Ovary (tissue), 3 donors: ENCODE measurements around the gene GPSM1.

Source experiments
- POLR2A ChIP-seq: fragments of 450-650 bp; IDR thresholded peaks from one replicate; pipeline ENCODE4 v1.6.1; 2017; ENCODE audit warnings: antibody characterized with exemption, mild to moderate bottlenecking, moderate library complexity
- TF ChIP-seq, protein P1 (sequence below), 3 donors: fragments of 450-650 bp in 2 of 3; fragments of 200-600 bp in 1 of 3; IDR thresholded peaks; one replicate each; pipeline versions ENCODE4 v1.5.1 to v1.8.0; 2016 to 2022; ENCODE audit warnings: antibody characterized with exemption in 3 of 3, mild to moderate bottlenecking in 1 of 3
- donor health status: DM: no; HTN: no; CAD: no.

DNA sequence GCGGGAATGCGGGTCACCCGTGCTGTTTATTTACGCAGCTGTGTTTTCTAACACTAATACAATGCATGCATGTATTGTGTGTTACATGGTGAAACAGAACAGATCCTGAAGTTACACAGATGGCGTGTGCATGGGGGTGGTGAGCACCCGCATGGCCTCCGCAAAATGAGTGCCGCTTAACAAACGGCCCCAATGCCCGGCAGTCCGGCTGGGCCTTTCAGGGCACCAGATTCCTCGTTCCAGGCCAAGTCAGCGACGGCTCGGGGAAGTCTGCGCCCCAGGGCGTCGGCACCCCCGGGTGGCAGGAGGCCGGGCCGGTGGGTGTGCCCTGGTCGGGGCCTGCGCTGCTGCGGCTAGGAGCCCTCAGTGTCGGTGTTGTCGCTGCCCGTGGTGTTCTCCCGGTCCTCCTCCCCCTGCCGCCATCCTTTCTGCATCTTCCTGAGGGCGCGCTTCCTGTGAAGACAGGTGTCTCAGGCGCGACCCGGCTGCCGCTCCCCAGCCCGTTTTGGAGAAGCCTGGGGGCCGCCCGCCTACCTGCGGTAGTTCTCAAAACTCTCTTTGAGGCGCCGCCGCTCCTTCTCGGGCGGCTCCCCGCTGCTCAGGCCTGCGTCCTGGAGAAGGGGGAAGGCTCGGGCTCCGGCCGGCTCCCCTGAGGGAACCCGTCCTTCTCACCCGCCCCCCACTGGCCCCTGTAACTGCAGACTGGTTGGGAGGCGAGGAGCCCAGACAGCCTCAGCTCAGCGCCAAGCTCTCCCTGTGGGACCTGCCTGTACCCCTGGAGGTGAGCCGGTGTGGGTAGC lies 36.8 kb downstream of the GPSM1 start:
- TF ChIP-seq, protein P1, sequence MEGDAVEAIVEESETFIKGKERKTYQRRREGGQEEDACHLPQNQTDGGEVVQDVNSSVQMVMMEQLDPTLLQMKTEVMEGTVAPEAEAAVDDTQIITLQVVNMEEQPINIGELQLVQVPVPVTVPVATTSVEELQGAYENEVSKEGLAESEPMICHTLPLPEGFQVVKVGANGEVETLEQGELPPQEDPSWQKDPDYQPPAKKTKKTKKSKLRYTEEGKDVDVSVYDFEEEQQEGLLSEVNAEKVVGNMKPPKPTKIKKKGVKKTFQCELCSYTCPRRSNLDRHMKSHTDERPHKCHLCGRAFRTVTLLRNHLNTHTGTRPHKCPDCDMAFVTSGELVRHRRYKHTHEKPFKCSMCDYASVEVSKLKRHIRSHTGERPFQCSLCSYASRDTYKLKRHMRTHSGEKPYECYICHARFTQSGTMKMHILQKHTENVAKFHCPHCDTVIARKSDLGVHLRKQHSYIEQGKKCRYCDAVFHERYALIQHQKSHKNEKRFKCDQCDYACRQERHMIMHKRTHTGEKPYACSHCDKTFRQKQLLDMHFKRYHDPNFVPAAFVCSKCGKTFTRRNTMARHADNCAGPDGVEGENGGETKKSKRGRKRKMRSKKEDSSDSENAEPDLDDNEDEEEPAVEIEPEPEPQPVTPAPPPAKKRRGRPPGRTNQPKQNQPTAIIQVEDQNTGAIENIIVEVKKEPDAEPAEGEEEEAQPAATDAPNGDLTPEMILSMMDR (IDR thresholded peaks at IDR 0.05), result no peak
- no peak for TF ChIP-seq POLR2A
